ENCODE measurements around the gene IMMP2L.

IMMP2L gene

DNA sequence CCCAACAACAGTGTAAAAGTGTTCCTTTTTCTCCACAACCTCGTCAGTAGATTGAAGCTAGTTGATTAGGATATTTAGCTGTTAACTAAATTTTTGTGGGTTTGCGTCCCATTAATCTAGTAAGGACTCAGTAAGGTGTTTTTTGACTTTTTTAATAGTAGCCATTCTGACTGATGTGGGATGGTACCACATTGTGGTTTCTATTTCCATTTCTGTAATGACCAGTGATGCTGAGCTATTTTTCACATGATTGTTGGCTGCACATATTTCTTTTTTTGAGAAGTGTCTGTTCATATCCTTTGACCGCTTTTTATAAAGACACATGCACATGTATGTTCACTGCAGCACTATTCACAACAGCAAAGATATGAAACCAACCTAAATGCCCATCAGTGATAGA lies 476.9 kb downstream of the IMMP2L start:
- H3K79me2 ChIP-seq (ENCODE audit: insufficient read depth, low read length) = no peaks in the 10 kb centered on the region
- peaks cover 48% of the 10 kb centered on the region for H3K4me1 ChIP-seq (ENCODE audit: insufficient read depth, low read length)
- H3K9ac ChIP-seq (ENCODE audit: low read depth, low read length) = no peak overlapping the region
- TF ChIP-seq, protein P1, sequence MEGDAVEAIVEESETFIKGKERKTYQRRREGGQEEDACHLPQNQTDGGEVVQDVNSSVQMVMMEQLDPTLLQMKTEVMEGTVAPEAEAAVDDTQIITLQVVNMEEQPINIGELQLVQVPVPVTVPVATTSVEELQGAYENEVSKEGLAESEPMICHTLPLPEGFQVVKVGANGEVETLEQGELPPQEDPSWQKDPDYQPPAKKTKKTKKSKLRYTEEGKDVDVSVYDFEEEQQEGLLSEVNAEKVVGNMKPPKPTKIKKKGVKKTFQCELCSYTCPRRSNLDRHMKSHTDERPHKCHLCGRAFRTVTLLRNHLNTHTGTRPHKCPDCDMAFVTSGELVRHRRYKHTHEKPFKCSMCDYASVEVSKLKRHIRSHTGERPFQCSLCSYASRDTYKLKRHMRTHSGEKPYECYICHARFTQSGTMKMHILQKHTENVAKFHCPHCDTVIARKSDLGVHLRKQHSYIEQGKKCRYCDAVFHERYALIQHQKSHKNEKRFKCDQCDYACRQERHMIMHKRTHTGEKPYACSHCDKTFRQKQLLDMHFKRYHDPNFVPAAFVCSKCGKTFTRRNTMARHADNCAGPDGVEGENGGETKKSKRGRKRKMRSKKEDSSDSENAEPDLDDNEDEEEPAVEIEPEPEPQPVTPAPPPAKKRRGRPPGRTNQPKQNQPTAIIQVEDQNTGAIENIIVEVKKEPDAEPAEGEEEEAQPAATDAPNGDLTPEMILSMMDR (IDR thresholded peaks at IDR 0.05; ENCODE audit: borderline replicate concordance, extremely low read depth, low read length, poor library complexity, severe bottlenecking) = no peak
- TF ChIP-seq EZH2 (IDR thresholded peaks at IDR 0.05; ENCODE audit: borderline replicate concordance, low read depth, low read length, severe bottlenecking) = no peak
- H2AFZ ChIP-seq (ENCODE audit: low read depth, low read length) = no peak overlapping the region
- ATAC-seq (ENCODE audit: insufficient read depth, low read depth) = no peak
- no peak overlapping the region for H3K4me2 ChIP-seq (ENCODE audit: insufficient read depth, low read length)
- H3K27me3 ChIP-seq (ENCODE audit: insufficient read depth, low read length, poor library complexity) = no peaks in the 10 kb centered on the region
- H4K20me1 ChIP-seq (ENCODE audit: insufficient read depth, low read length) = no peaks in the 10 kb centered on the region
- no peaks in the 10 kb centered on the region for H3K9me3 ChIP-seq (ENCODE audit: insufficient read depth, low read length, severe bottlenecking)
- H3K27ac ChIP-seq (ENCODE audit: low read length) = peak overlapping the region; percentile 88; the same call in 1 of the 2 replicates
- H3K4me3 ChIP-seq (ENCODE audit: low read depth in 1 of 2, low read length in 2 of 2) = no peak overlapping the region
- no peak for DNase-seq
- H3K36me3 ChIP-seq (ENCODE audit: insufficient read depth, low read length) = no peaks in the 10 kb centered on the region

DNA sequence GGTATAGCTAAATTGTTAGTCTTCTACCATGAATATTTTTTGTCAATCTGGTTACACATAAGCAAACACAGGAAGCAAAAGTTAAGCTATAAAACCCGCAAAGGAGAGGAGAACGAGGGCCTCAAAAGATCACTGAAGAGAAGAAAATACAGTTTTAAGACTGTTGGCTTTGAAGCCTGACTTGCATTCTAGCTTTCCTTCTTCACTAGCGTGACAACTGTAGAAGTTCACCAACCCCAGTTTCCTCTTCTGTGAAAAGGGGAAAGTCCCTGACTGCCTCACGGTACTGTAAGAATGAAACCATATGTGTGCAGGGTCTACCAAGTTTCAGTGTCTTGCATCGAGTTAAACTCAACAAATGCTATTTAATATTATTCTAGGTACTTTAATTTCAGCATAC lies 478.9 kb downstream of the IMMP2L start:
- ATAC-seq (ENCODE audit: insufficient read depth, low read depth) (peak; percentile 97), DNase-seq (peak; percentile 76)
- TF ChIP-seq, protein P1 (IDR thresholded peaks at IDR 0.05; ENCODE audit: borderline replicate concordance, extremely low read depth, low read length, poor library complexity, severe bottlenecking) = no peak
- TF ChIP-seq EZH2 (IDR thresholded peaks at IDR 0.05; ENCODE audit: borderline replicate concordance, low read depth, low read length, severe bottlenecking) = no peak
- no peaks in the 10 kb centered on the region for H3K36me3 ChIP-seq (ENCODE audit: insufficient read depth, low read length)
- H3K4me1 ChIP-seq (ENCODE audit: insufficient read depth, low read length) = peaks cover 48% of the 10 kb centered on the region
- H3K27me3 ChIP-seq (ENCODE audit: insufficient read depth, low read length, poor library complexity) = no peaks in the 10 kb centered on the region
- peak overlapping the region; percentile 88 for H3K27ac ChIP-seq (ENCODE audit: low read length)
- peak overlapping the region; percentile 3 to 39; a peak in 1 of 4 replicates for H3K4me3 ChIP-seq (ENCODE audit: low read depth in 1 of 2, low read length in 2 of 2)
- H3K4me2 ChIP-seq (ENCODE audit: insufficient read depth, low read length) = peak overlapping the region; percentile 58
- H3K9ac ChIP-seq (ENCODE audit: low read depth, low read length) = peak overlapping the region; percentile 50
- no peaks in the 10 kb centered on the region for H3K9me3 ChIP-seq (ENCODE audit: insufficient read depth, low read length, severe bottlenecking)
- no peaks in the 10 kb centered on the region for H4K20me1 ChIP-seq (ENCODE audit: insufficient read depth, low read length)
- no peaks in the 10 kb centered on the region for H3K79me2 ChIP-seq (ENCODE audit: insufficient read depth, low read length)
- H2AFZ ChIP-seq (ENCODE audit: low read depth, low read length) = peak overlapping the region; percentile 58; the same call in 1 of the 2 replicates

DNA sequence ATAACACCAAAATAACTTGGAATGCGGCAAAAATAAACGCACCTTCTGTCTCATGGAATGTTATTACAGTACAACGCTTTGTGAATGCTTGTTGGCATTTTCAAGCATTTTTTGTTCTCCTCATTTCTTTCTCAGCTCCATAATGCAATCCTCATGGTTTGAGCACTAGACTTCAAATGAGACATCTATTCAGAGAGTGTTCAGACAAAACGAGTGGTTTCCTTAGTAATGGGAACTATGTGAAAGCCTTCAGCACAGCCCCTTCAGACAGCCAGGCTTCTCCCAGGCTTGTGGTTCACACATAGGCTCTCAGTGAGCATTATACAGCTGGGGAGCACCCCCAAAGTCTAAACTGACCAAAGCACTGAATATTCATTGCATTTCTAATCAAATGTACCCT lies 479.9 kb downstream of the IMMP2L start:
- H3K4me2 ChIP-seq (ENCODE audit: insufficient read depth, low read length) = peak overlapping the region; percentile 58
- DNase-seq = peak; percentile 54
- H3K4me3 ChIP-seq (ENCODE audit: low read depth in 1 of 2, low read length in 2 of 2) = no peak overlapping the region

More for the DNA sequence above, 479.9 kb downstream of the IMMP2L start:
- TF ChIP-seq EZH2 (IDR thresholded peaks at IDR 0.05; ENCODE audit: borderline replicate concordance, low read depth, low read length, severe bottlenecking) = no peak
- TF ChIP-seq, protein P1 (IDR thresholded peaks at IDR 0.05; ENCODE audit: borderline replicate concordance, extremely low read depth, low read length, poor library complexity, severe bottlenecking) = no peak
- no peaks in the 10 kb centered on the region for H3K79me2 ChIP-seq (ENCODE audit: insufficient read depth, low read length)
- H3K27ac ChIP-seq (ENCODE audit: low read length) = peak overlapping the region; percentile 88
- no peaks in the 10 kb centered on the region for H4K20me1 ChIP-seq (ENCODE audit: insufficient read depth, low read length)
- no peaks in the 10 kb centered on the region for H3K36me3 ChIP-seq (ENCODE audit: insufficient read depth, low read length)
- no peaks in the 10 kb centered on the region for H3K9me3 ChIP-seq (ENCODE audit: insufficient read depth, low read length, severe bottlenecking)
- H2AFZ ChIP-seq (ENCODE audit: low read depth, low read length) = peak overlapping the region; percentile 52
- peaks cover 48% of the 10 kb centered on the region for H3K4me1 ChIP-seq (ENCODE audit: insufficient read depth, low read length)
- H3K27me3 ChIP-seq (ENCODE audit: insufficient read depth, low read length, poor library complexity) = no peaks in the 10 kb centered on the region
- peak overlapping the region; percentile 50 for H3K9ac ChIP-seq (ENCODE audit: low read depth, low read length)
- ATAC-seq (ENCODE audit: insufficient read depth, low read depth) = peak; percentile 55
